DND-41 (cell line): Measurements from ENCODE around the gene SP100.

Experiments
- ATAC-seq: fragments of 200-7000 bp; cut with Tn5 transposase; 3 replicates; pipeline ENCODE4 v1.9.1; 2021; ENCODE audit warnings: low read depth; ENCODE audit not compliant: insufficient read depth
- DNase-seq: peaks from one replicate; pipeline ENCODE4 v3.0.0-alpha.2; 2020
- H2AFZ ChIP-seq: 2 replicates; pipeline ENCODE4 v1.6.0; 2012; ENCODE audit warnings: low read depth, low read length
- H3K27ac ChIP-seq: 2 replicates; pipeline ENCODE4 v1.5.1; 2012; ENCODE audit warnings: low read length, inconsistent platforms
- H3K27me3 ChIP-seq: fragments of 200-600 bp; sonication (generic); 2 replicates; pipeline ENCODE4 v1.6.0; 2012; ENCODE audit warnings: low read length, mild to moderate bottlenecking, inconsistent platforms; ENCODE audit not compliant: insufficient read depth, poor library complexity
- H3K36me3 ChIP-seq: 2 replicates; pipeline ENCODE4 v1.5.1; 2012; ENCODE audit warnings: low read length, inconsistent platforms; ENCODE audit not compliant: insufficient read depth
- H3K4me1 ChIP-seq: 2 replicates; pipeline ENCODE4 v1.5.1; 2012; ENCODE audit warnings: mild to moderate bottlenecking, low read length; ENCODE audit not compliant: insufficient read depth
- H3K4me2 ChIP-seq: 2 replicates; pipeline ENCODE4 v1.6.0; 2012; ENCODE audit warnings: mild to moderate bottlenecking, moderate library complexity, low read length, inconsistent platforms; ENCODE audit not compliant: insufficient read depth
- H3K4me3 ChIP-seq, 2 experiments: fragments of 200-600 bp in 1 of 2; shearing (Covaris generic) in 1 of 2; 2 replicates each; pipeline ENCODE4 v1.5.1; 2012 to 2016; ENCODE audit warnings: inconsistent platforms in 2 of 2, low read length in 2 of 2, mild to moderate bottlenecking in 2 of 2, low read depth in 1 of 2, moderate library complexity in 1 of 2
- H3K79me2 ChIP-seq: 2 replicates; pipeline ENCODE4 v1.6.0; 2012; ENCODE audit warnings: low read length, inconsistent platforms; ENCODE audit not compliant: insufficient read depth
- H3K9ac ChIP-seq: 2 replicates; pipeline ENCODE4 v1.6.0; 2012; ENCODE audit warnings: low read depth, mild to moderate bottlenecking, inconsistent platforms, low read length, moderate library complexity
- H3K9me3 ChIP-seq: 2 replicates; pipeline ENCODE4 v1.5.1; 2012; ENCODE audit warnings: low read length, moderate library complexity, mild to moderate bottlenecking, inconsistent platforms; ENCODE audit not compliant: insufficient read depth, severe bottlenecking
- H4K20me1 ChIP-seq: 2 replicates; pipeline ENCODE4 v1.6.0; 2012; ENCODE audit warnings: low read length; ENCODE audit not compliant: insufficient read depth
- EZH2 ChIP-seq: IDR thresholded peaks from 3 replicates; pipeline ENCODE4 v1.6.1; 2012; ENCODE audit warnings: borderline replicate concordance, low read depth, mild to moderate bottlenecking, moderate library complexity, low read length, inconsistent platforms; ENCODE audit not compliant: severe bottlenecking
- TF ChIP-seq, protein P1 (sequence below): IDR thresholded peaks from 2 replicates; pipeline ENCODE4 v1.5.1; 2012; ENCODE audit warnings: borderline replicate concordance, low read length, moderate library complexity, mild to moderate bottlenecking; ENCODE audit not compliant: poor library complexity, severe bottlenecking; ENCODE audit errors: extremely low read depth

The SP100 gene

DNA sequence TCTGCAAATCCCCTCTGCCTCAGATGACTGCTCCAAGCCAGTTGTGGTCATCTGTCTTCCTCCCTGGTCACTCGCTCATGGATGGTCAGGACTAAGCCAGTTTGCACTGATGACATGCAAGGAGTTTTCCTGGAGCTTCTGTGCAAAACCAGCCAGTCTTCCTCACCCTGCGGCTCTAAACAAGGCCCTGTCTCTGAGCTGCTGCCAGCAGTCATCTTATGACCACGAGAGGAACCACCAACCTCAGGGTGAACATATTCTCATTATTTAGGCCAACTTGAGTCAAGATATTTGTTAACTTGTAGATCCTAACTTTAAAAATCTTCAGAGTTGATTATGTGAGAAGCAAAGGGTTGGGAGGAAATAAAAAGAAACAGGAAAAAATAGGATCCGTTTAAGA is 176.8 kb downstream of the SP100 start:
- DNase-seq (peak; percentile 54), ATAC-seq (peak; percentile 80)
- H3K4me3 ChIP-seq: no peak overlapping the region
- H3K4me2 ChIP-seq: no peak overlapping the region
- H3K4me1 ChIP-seq: peaks cover 28% of the 10 kb centered on the region
- no peak for TF ChIP-seq EZH2
- TF ChIP-seq, protein P1, sequence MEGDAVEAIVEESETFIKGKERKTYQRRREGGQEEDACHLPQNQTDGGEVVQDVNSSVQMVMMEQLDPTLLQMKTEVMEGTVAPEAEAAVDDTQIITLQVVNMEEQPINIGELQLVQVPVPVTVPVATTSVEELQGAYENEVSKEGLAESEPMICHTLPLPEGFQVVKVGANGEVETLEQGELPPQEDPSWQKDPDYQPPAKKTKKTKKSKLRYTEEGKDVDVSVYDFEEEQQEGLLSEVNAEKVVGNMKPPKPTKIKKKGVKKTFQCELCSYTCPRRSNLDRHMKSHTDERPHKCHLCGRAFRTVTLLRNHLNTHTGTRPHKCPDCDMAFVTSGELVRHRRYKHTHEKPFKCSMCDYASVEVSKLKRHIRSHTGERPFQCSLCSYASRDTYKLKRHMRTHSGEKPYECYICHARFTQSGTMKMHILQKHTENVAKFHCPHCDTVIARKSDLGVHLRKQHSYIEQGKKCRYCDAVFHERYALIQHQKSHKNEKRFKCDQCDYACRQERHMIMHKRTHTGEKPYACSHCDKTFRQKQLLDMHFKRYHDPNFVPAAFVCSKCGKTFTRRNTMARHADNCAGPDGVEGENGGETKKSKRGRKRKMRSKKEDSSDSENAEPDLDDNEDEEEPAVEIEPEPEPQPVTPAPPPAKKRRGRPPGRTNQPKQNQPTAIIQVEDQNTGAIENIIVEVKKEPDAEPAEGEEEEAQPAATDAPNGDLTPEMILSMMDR: no peak
- H3K9ac ChIP-seq: no peak overlapping the region; the same call in 1 of the 2 replicates
- no peaks in the 10 kb centered on the region for H3K9me3 ChIP-seq
- H3K27ac ChIP-seq: peak overlapping the region; percentile 68
- H4K20me1 ChIP-seq: no peaks in the 10 kb centered on the region
- H3K27me3 ChIP-seq: no peaks in the 10 kb centered on the region
- H3K36me3 ChIP-seq: no peaks in the 10 kb centered on the region
- no peaks in the 10 kb centered on the region for H3K79me2 ChIP-seq
- H2AFZ ChIP-seq: no peak overlapping the region
